HEK293 (cell line): Measurements from ENCODE around the gene ZNF367.

Experiments used
- CTCF ChIA-PET: fragments of 350-600 bp; formaldehyde crosslinking; extraction: SDS; loops from one replicate; lab custom pipeline; 2021; ENCODE audit warnings: antibody characterized with exemption; lab: Yijun Ruan, JAX
- POLR2A ChIA-PET: fragments of 300-600 bp; formaldehyde crosslinking; extraction: SDS; loops from one replicate; lab custom pipeline; 2020; ENCODE audit warnings: antibody characterized with exemption, inconsistent platforms; lab: Yijun Ruan, JAX
- H3K27ac ChIP-seq: fragments of 200-500 bp; sonication (Bioruptor generic); 2 replicates; pipeline ENCODE4 v1.5.1; 2014; ENCODE audit warnings: low read depth, low read length, control low read depth, inconsistent platforms; ENCODE audit errors: extremely low read depth
- H3K36me3 ChIP-seq, 2 experiments: fragments of 200-500 bp in 1 of 2; sonication (Bioruptor generic) in 1 of 2; 1 replicate in 1 of 2; 2 replicates in 1 of 2; pipeline ENCODE4 v1.5.1; 2014 to 2017; ENCODE audit warnings: inconsistent platforms in 2 of 2, low read length in 2 of 2; ENCODE audit not compliant: control insufficient read depth in 2 of 2, insufficient read depth in 1 of 2
- H3K4me1 ChIP-seq: fragments of 200-500 bp; sonication (Bioruptor generic); 2 replicates; pipeline ENCODE4 v1.5.1; 2014; ENCODE audit warnings: mild to moderate bottlenecking, low read length, inconsistent platforms; ENCODE audit not compliant: control insufficient read depth, insufficient read depth
- H3K4me3 ChIP-seq: 2 replicates; pipeline ENCODE4 v1.5.1; 2011; ENCODE audit warnings: low read depth, mild to moderate bottlenecking, control low read depth, low read length, moderate library complexity
- H3K9me3 ChIP-seq: fragments of 200-500 bp; sonication (Bioruptor generic); 2 replicates; pipeline ENCODE4 v1.5.1; 2014; ENCODE audit warnings: low read depth, low read length, inconsistent platforms; ENCODE audit not compliant: control insufficient read depth, insufficient read depth
- HOXA7 ChIP-seq: sonication (generic); formaldehyde crosslinking; IDR thresholded peaks from 2 replicates; pipeline ENCODE4 v1.8.1; 2022; ENCODE audit warnings: missing genetic modification reagents, borderline replicate concordance
- ZBTB21 ChIP-seq: fragments of 450-650 bp; formaldehyde crosslinking; IDR thresholded peaks from 2 replicates; pipeline ENCODE4 v1.5.1; 2017; ENCODE audit warnings: missing biosample characterization, missing genetic modification characterization
- ZBTB7A ChIP-seq: fragments of 450-650 bp; formaldehyde crosslinking; IDR thresholded peaks from 2 replicates; pipeline ENCODE4 v1.5.1; 2016; ENCODE audit warnings: low read depth, missing biosample characterization, missing genetic modification characterization
- ZNF175 ChIP-seq: fragments of 450-650 bp; formaldehyde crosslinking; IDR thresholded peaks from 2 replicates; pipeline ENCODE4 v1.5.1; 2016; ENCODE audit warnings: missing biosample characterization, missing genetic modification characterization
- ZNF184 ChIP-seq: fragments of 450-650 bp; IDR thresholded peaks from 2 replicates; pipeline ENCODE4 v1.5.1; 2018; ENCODE audit warnings: missing biosample characterization, mild to moderate bottlenecking, missing genetic modification characterization
- ZNF37A ChIP-seq: fragments of 450-650 bp; IDR thresholded peaks from 2 replicates; pipeline ENCODE4 v1.5.1; 2018; ENCODE audit warnings: missing biosample characterization, missing genetic modification characterization
- ZNF48 ChIP-seq: fragments of 450-650 bp; formaldehyde crosslinking; IDR thresholded peaks from 2 replicates; pipeline ENCODE4 v1.5.1; 2016; ENCODE audit warnings: missing biosample characterization, missing genetic modification characterization
- ZNF548 ChIP-seq: fragments of 450-650 bp; formaldehyde crosslinking; IDR thresholded peaks from 2 replicates; pipeline ENCODE4 v1.5.1; 2016; ENCODE audit warnings: missing biosample characterization, missing genetic modification characterization
- ZNF558 ChIP-seq: fragments of 450-650 bp; formaldehyde crosslinking; IDR thresholded peaks from 2 replicates; pipeline ENCODE4 v1.5.1; 2016; ENCODE audit warnings: missing biosample characterization, missing genetic modification characterization
- ZSCAN30 ChIP-seq: fragments of 450-650 bp; IDR thresholded peaks from 2 replicates; pipeline ENCODE4 v1.5.1; 2018; ENCODE audit warnings: missing biosample characterization, mild to moderate bottlenecking, missing genetic modification characterization, moderate library complexity
- TF ChIP-seq, protein P1 (sequence below): fragments of 450-650 bp; formaldehyde crosslinking; IDR thresholded peaks from 2 replicates; pipeline ENCODE4 v1.5.1; 2016; ENCODE audit warnings: missing biosample characterization, missing genetic modification characterization
- TF ChIP-seq, protein P2 (sequence below): fragments of 450-650 bp; formaldehyde crosslinking; IDR thresholded peaks from 2 replicates; pipeline ENCODE4 v1.5.1; 2017; ENCODE audit warnings: missing biosample characterization, missing genetic modification characterization
- TF ChIP-seq, protein P3 (sequence below): fragments of 450-650 bp; formaldehyde crosslinking; conservative IDR thresholded peaks from 2 replicates; pipeline ENCODE4 v1.5.1; 2016; ENCODE audit warnings: low read depth, missing biosample characterization, missing genetic modification characterization
- TF ChIP-seq, protein P4 (sequence below): fragments of 450-650 bp; formaldehyde crosslinking; IDR thresholded peaks from 2 replicates; pipeline ENCODE4 v1.5.1; 2016; ENCODE audit warnings: missing biosample characterization, missing genetic modification characterization
- TF ChIP-seq, protein P5 (sequence below): fragments of 450-650 bp; formaldehyde crosslinking; IDR thresholded peaks from 2 replicates; pipeline ENCODE4 v1.5.1; 2016; ENCODE audit warnings: missing biosample characterization, missing genetic modification characterization, borderline replicate concordance

Gene ZNF367

DNA sequence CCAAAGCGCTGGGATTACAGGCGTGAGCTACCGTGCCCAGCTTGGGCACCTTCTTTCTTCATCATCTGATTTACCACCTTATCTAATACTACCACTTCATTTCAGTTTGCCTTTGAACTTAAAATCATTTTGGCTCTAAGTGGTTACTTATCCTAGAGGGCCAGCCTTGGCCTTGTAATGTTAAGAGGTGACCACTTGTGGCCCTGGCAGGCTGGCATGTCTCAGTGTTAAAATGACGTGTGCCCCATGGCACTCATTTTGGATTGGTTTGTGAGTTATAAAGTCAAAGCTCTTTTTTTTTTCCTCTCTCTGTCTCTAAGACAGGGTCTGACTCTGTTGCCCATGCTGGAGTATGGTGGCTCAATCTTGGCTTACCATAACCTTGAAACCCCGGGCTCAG, 49.6 kb upstream of the ZNF367 start:
- POLR2A ChIA-PET: no interaction called here
- Histone ChIP-seq H3K4me1 (no peaks in the 10 kb centered on the region), H3K9me3 (no peaks in the 10 kb centered on the region), H3K27ac (no peak overlapping the region), H3K4me3 (no peak overlapping the region), H3K36me3 (peaks cover 3 to 58% of the 10 kb centered on the region in 2 experiments)
- TF ChIP-seq HOXA7 (CRISPR knock-in tag) (no peak), ZNF48 (no peak), ZNF175 (tag by site-specific recombination) (no peak), ZNF184 (tag by site-specific recombination) (no peak), ZNF558 (tag by site-specific recombination) (no peak), ZNF37A (tag by site-specific recombination) (no peak), ZNF548 (no peak), ZSCAN30 (no peak), ZBTB7A (tag by site-specific recombination) (no peak)
- TF ChIP-seq, protein P1, sequence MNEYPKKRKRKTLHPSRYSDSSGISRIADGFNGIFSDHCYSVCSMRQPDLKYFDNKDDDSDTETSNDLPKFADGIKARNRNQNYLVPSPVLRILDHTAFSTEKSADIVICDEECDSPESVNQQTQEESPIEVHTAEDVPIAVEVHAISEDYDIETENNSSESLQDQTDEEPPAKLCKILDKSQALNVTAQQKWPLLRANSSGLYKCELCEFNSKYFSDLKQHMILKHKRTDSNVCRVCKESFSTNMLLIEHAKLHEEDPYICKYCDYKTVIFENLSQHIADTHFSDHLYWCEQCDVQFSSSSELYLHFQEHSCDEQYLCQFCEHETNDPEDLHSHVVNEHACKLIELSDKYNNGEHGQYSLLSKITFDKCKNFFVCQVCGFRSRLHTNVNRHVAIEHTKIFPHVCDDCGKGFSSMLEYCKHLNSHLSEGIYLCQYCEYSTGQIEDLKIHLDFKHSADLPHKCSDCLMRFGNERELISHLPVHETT (tag by site-specific recombination): no peak
- TF ChIP-seq, protein P2, sequence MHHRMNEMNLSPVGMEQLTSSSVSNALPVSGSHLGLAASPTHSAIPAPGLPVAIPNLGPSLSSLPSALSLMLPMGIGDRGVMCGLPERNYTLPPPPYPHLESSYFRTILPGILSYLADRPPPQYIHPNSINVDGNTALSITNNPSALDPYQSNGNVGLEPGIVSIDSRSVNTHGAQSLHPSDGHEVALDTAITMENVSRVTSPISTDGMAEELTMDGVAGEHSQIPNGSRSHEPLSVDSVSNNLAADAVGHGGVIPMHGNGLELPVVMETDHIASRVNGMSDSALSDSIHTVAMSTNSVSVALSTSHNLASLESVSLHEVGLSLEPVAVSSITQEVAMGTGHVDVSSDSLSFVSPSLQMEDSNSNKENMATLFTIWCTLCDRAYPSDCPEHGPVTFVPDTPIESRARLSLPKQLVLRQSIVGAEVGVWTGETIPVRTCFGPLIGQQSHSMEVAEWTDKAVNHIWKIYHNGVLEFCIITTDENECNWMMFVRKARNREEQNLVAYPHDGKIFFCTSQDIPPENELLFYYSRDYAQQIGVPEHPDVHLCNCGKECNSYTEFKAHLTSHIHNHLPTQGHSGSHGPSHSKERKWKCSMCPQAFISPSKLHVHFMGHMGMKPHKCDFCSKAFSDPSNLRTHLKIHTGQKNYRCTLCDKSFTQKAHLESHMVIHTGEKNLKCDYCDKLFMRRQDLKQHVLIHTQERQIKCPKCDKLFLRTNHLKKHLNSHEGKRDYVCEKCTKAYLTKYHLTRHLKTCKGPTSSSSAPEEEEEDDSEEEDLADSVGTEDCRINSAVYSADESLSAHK (tag by site-specific recombination): no peak
- TF ChIP-seq, protein P3, sequence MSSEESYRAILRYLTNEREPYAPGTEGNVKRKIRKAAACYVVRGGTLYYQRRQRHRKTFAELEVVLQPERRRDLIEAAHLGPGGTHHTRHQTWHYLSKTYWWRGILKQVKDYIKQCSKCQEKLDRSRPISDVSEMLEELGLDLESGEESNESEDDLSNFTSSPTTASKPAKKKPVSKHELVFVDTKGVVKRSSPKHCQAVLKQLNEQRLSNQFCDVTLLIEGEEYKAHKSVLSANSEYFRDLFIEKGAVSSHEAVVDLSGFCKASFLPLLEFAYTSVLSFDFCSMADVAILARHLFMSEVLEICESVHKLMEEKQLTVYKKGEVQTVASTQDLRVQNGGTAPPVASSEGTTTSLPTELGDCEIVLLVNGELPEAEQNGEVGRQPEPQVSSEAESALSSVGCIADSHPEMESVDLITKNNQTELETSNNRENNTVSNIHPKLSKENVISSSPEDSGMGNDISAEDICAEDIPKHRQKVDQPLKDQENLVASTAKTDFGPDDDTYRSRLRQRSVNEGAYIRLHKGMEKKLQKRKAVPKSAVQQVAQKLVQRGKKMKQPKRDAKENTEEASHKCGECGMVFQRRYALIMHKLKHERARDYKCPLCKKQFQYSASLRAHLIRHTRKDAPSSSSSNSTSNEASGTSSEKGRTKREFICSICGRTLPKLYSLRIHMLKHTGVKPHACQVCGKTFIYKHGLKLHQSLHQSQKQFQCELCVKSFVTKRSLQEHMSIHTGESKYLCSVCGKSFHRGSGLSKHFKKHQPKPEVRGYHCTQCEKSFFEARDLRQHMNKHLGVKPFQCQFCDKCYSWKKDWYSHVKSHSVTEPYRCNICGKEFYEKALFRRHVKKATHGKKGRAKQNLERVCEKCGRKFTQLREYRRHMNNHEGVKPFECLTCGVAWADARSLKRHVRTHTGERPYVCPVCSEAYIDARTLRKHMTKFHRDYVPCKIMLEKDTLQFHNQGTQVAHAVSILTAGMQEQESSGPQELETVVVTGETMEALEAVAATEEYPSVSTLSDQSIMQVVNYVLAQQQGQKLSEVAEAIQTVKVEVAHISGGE (tag by site-specific recombination): no peak
- TF ChIP-seq, protein P4, sequence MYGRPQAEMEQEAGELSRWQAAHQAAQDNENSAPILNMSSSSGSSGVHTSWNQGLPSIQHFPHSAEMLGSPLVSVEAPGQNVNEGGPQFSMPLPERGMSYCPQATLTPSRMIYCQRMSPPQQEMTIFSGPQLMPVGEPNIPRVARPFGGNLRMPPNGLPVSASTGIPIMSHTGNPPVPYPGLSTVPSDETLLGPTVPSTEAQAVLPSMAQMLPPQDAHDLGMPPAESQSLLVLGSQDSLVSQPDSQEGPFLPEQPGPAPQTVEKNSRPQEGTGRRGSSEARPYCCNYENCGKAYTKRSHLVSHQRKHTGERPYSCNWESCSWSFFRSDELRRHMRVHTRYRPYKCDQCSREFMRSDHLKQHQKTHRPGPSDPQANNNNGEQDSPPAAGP (tag by site-specific recombination): no peak
- CTCF ChIA-PET: interaction anchor here (0.7 kb wide), 1 partner anchor 175 kb away, joined by 5 read pairs; no protein-coding TSS in a partner anchor

DNA sequence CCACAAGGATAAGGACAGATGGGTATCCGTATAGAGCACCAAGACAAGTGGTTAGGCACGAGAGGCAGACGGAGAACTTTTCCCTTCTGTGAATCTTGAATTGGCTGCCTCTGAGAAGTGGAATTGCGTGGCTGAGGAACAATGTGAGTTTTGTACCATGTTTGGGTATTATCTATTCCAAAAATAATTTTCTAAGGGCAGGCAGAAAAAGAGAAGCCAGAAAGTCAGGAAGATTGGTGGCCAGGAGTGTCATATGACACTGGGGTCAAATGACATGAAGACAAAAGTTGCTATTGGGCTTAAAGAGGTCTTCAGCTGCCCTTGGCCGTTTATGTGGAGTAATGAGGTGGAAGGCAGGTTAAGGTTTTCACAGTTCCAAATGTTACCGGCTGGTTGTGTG, 46.3 kb upstream of the ZNF367 start:
- H3K9me3 ChIP-seq: no peaks in the 10 kb centered on the region
- no peak overlapping the region for H3K27ac ChIP-seq
- H3K4me3 ChIP-seq: no peak overlapping the region
- CTCF ChIA-PET: interaction anchor here (0.8 kb wide), 1 partner anchor 21 kb away, joined by 3 read pairs; no protein-coding TSS in a partner anchor
- H3K36me3 ChIP-seq: peaks cover 0 to 36% of the 10 kb centered on the region in 2 experiments
- POLR2A ChIA-PET: no interaction called here
- 0 out of 2 replicates have a peak, but pooled peaks cover 2% of the 10 kb centered on the region for H3K4me1 ChIP-seq
- TF ChIP-seq, protein P5, sequence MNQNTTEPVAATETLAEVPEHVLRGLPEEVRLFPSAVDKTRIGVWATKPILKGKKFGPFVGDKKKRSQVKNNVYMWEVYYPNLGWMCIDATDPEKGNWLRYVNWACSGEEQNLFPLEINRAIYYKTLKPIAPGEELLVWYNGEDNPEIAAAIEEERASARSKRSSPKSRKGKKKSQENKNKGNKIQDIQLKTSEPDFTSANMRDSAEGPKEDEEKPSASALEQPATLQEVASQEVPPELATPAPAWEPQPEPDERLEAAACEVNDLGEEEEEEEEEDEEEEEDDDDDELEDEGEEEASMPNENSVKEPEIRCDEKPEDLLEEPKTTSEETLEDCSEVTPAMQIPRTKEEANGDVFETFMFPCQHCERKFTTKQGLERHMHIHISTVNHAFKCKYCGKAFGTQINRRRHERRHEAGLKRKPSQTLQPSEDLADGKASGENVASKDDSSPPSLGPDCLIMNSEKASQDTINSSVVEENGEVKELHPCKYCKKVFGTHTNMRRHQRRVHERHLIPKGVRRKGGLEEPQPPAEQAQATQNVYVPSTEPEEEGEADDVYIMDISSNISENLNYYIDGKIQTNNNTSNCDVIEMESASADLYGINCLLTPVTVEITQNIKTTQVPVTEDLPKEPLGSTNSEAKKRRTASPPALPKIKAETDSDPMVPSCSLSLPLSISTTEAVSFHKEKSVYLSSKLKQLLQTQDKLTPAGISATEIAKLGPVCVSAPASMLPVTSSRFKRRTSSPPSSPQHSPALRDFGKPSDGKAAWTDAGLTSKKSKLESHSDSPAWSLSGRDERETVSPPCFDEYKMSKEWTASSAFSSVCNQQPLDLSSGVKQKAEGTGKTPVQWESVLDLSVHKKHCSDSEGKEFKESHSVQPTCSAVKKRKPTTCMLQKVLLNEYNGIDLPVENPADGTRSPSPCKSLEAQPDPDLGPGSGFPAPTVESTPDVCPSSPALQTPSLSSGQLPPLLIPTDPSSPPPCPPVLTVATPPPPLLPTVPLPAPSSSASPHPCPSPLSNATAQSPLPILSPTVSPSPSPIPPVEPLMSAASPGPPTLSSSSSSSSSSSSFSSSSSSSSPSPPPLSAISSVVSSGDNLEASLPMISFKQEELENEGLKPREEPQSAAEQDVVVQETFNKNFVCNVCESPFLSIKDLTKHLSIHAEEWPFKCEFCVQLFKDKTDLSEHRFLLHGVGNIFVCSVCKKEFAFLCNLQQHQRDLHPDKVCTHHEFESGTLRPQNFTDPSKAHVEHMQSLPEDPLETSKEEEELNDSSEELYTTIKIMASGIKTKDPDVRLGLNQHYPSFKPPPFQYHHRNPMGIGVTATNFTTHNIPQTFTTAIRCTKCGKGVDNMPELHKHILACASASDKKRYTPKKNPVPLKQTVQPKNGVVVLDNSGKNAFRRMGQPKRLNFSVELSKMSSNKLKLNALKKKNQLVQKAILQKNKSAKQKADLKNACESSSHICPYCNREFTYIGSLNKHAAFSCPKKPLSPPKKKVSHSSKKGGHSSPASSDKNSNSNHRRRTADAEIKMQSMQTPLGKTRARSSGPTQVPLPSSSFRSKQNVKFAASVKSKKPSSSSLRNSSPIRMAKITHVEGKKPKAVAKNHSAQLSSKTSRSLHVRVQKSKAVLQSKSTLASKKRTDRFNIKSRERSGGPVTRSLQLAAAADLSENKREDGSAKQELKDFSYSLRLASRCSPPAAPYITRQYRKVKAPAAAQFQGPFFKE (tag by site-specific recombination): no peak
- no peak for TF ChIP-seq ZBTB21 (tag by site-specific recombination)
